DMS114 treated with DMSO at 0.1 percent for 48 hours (cell line): ENCODE data around the gene SETD4.
"Not testable (repeated sequence)": the region's sequence is repeated elsewhere in the genome, so short reads cannot be mapped to it uniquely, and the experiment has no call there.

Source experiments
- DNase-seq: peaks from one replicate; lab custom pipeline; 2025; ENCODE audit not compliant: unreplicated experiment; lab: John Stamatoyannopoulos, UW

Gene SETD4

DNA sequence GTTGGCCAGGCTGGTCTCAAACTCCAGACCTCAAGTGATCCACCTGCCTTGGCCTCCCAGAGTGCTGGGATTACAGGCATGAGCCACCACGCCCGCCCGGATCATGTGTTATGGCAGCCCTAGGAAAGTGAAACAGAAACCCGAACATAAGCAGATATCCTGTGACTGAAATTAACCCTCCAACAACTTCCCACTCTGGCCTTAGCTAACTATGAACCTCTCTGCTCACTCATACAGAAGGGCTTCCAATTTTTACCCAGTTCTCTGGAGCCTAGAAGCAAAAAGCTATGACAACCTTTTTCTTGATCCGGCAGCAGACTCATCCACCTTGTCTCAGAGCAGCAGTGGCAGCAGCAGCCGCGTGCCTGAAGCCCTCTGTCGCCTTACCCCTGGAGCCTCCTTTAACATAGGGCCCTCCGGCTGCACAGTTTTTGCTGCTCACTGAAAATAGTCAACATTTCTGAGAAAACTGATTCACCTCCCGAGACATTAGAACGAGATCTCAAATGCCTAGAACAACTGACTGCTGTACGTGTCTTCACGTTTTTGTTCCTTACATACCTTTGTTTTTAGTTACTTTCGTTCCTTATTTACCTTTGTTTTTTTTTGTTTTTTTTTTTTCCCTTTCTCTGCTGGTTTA, 18.8 kb upstream of the SETD4 start:
- no peak for DNase-seq

DNA sequence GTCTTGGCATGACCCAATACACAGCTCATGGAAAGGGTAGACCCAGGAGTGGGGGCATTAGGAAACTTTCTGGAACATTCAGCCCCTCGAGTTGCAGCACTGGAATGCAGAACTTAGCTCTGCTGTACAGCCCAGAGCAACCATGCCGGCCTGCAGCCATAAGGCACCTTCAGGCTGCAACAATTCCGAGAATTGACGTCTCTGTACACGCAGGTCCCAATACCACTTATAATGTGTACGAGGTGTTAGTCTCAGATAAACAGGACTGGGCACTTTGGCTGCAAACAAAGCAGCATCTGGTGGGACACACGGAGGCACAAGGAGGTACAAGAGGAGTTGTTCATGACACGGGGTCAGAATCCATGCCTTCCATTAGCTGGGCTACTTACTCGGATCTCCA, 17.4 kb upstream of the SETD4 start:
- DNase-seq: no peak

DNA sequence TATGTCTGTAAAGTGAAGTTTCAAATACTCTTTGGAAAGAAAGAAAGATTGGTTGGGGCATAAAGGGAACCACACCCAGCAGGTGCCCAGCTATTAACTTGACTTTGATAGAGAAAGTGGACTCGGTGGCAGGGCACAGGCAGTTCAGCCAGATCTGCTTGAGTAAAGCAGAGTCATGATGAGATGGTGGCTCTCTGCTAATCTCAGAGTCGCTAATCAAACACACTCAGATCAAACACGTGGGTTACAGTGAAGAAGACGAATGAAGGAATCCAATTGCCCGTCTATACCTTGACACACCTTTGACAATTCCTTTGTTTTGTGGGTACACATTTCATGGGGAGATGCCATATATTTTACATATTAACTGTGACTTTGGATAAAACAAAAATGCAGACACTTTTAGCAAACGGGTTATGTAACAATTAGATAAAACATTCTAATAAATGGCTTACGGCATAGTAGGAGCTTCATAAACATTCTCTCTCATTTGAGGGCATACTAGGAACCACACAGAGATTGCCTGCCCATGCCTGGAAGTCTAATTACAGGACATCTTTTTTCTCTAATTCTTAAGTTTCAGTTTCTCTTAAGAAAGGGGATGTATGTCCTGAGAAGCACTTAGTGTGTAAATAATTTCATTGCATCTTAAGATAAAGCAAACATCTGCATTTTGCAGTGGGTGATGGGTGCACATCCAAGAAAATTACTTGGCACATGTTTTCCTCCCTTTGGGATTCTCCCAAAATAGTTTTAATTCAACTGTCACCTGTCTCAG, 16.7 kb upstream of the SETD4 start:
- no peak for DNase-seq

DNA sequence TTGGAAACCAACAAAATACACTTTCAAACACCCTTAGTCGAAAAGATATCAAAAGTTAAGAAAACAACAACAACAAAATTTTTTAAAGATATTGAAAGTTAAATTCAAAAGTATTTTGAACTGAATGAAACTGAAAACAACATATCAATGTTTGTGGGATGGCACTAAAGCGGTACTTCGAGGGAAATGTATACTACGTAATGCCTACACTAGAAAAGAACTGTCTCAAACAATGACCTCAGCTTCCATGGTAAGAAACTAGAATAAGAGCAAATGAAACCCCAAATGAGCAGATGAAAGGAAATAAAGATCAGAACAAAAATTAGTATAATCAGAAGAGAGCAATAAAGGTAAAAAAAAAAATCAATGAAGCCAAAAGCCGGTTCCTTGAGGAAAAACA, 15.6 kb upstream of the SETD4 start:
- no peak for DNase-seq

DNA sequence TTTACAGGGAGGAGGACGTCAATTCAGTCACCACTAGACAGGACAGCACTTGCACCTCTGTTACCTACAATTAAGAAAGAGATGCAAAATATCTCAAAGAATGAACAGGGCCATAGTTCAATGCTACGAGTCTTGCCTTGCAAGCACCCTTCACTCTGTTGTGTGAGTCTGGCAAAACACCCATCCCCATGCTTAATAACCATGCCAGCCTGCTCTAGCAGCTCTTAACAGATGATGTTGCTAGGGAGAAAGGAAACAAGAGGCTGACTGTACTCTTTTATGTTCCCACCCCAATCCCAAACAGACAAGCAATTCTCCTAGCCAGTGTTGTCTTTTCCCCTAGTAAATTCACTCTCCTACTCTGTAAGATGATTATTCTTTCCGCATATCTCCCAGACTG, 14.8 kb upstream of the SETD4 start:
- no peak for DNase-seq

DNA sequence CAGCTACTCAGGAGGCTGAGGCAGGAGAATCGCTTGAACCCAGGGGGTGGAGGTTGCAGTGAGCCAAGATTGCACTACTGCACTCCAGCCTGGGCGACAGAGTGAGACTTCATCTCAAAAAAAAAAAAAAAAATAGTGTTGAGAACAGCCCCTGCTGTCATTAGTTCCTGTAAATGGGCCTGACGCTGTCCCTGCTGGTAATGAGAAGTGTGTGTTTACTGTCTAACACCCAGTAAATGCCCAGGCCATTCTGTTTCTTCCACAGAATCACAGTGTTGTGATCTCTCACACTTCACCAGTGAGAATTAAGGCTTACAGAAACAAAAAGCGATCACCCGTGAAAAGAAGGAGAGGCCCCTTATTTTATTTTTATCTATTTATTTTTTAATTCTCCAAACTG, 13.6 kb upstream of the SETD4 start:
- not testable (repeated sequence) for DNase-seq

DNA sequence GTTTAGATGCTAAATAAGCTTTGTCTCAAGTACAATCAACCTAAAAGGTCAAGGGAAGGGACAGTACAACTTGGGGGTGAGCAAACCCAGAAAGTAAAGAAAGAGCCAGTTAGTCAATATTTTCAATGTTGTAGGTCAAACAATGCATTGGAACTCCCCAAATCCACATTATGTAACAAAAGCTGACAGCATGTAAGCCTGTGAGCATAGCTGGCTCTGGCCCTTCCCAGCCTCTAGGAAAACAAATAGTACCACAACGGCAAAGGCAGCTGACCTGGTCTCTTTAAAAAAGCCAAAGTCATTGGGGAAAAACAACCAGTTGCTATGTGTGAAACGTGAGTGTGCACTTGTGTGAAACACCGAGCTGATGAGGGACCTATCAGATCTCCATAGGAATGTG, 12.9 kb upstream of the SETD4 start:
- DNase-seq: no peak

DNA sequence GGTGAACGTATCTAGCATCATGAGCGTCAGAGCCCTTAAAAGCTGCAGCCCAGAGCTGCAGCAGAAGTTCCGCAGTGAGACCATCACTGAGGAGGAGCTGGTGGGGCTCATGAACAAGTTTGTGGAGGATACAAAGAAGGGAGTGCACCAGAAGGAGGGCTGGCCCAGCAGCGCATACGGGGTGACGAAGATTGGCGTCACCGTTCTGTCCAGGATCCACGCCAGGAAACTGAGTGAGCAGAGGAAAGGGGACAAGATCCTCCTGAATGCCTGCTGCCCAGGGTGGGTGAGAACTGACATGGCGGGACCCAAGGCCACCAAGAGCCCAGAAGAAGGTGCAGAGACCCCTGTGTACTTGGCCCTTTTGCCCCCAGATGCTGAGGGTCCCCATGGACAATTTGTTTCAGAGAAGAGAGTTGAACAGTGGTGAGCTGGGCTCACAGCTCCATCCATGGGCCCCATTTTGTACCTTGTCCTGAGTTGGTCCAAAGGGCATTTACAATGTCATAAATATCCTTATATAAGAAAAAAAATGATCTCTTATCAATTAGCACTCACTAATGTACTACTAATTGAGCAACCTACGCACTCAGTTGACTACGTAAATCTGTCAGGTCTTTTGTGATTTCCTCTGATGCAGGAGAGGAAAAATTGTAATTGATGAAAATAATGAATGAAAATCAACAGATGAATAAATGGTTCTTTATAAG, 12.3 kb upstream of the SETD4 start:
- DNase-seq: no peak

DNA sequence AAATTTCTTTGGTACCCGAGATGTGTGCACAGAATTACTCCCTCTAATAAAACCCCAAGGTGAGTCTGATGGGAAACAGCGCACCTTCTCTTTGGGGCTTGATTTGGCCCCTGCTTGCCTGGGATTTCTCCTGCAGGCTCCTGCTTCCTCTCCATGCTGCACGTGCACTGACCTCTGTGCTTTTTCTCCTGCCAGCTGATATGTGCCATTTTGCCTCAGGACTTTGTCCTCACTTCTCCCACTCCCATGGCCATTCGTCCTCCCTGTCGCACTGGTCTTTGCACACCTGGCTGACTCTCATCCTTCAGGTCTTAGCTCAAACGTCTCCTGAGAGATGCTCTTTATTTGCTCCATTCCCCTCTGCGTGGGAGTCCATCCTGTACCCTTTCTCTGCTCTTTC, 10.7 kb upstream of the SETD4 start:
- no peak for DNase-seq

DNA sequence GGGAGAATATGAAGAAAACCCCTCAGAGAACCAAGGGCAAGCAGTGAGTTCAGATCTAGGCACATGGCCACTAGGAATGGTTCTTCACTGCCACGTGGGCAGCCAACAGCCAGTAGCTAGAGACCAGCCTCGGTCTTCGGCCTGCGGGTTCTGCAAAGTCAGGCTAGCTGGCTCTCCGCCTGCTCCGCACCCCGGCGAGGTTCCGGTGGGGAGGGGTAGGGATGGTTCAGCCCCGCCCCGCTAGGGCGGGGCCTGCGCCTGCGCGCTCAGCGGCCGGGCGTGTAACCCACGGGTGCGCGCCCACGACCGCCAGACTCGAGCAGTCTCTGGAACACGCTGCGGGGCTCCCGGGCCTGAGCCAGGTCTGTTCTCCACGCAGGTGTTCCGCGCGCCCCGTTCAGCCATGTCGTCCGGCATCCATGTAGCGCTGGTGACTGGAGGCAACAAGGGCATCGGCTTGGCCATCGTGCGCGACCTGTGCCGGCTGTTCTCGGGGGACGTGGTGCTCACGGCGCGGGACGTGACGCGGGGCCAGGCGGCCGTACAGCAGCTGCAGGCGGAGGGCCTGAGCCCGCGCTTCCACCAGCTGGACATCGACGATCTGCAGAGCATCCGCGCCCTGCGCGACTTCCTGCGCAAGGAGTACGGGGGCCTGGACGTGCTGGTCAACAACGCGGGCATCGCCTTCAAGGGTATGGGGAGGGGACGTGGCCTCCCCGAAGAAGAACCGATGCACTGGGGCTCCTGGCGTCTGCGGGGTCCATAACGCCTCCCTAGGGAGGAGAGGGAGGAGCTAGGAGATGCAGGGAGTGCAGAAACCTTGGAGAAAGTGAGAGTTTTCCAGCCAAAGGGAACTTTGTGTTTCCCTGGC, 9.6 kb upstream of the SETD4 start, which contains the start of gene CBR1:
Gene CBR1, plus strand, starts transcription at position 312 of the 871 bp plus-strand sequence. Its CDS starts 92 bp downstream, at position 404.
- DNase-seq: peak; percentile 67

DNA sequence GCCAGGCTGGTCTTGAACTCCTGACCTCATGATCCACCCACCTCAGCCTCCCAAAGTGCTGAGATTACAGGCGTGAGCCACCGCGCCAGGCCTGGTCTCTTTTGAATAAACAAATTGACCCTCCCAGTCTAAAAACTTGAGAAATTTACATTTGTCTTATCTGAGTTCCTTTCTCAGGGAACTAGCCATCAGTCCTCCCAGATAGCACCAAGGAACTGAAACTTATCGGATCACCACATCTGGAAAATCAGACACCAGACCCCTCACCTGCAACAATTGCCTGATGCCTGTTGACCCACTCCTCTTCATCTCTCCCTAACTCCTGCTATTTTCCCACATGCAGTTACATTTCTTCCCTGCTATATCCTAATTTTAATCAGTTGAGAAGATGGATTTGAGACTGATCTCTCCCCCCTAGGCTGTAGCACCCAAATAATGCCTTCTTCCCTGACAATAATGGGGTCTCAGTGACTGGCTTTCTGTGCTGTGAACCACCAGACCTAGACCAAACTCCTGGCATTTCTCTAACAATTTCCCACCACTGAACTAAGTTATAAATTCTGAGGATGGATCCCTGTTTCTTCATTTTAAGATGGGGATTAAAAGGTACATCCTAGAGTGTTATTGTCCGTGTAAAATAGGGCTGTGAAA, 8.5 kb upstream of the SETD4 start:
- no peak for DNase-seq

DNA sequence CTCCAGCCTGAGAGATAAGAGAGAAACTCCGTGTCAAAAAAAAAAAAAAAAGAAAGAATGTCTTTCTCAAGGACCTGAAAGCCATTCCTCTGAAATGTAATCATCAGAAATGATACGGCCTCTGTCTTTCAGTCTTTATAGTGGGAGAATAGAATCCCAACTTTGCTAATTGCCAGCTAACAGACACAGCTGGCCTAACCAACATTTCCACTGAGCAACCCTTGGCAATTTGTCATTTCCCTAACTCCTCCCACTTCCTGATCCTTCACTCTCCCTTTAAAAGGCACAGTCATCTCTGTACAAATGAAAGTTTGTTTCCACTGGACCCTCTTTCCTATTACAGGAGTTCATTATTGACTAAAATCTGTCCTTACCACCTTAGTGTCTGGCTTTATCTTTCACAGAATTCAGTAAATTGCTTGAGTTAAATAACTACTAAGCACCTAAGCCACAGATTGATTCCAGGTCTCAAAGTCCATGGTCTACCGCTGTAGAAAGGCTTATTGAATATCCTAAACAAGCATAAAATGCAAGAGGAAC, 5.2 kb upstream of the SETD4 start:
- no peak for DNase-seq

DNA sequence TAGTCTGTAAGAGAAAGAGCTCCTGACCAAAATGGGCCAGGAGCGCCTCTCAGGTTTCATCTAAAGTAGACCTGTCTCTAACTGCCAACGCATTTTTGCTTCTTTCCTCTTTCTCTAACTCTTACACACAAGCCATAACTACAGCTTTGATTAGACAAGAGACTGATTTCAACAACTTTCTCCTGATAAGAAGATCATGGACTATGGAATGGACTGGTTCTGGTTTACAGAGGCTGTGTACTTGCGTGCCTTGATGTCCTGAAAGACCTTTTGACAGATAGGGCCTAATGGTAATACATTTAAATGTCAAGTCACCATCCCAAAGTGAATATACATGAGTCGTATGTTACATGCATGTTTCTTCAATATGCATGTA, 3.7 kb upstream of the SETD4 start:
- DNase-seq: no peak

DNA sequence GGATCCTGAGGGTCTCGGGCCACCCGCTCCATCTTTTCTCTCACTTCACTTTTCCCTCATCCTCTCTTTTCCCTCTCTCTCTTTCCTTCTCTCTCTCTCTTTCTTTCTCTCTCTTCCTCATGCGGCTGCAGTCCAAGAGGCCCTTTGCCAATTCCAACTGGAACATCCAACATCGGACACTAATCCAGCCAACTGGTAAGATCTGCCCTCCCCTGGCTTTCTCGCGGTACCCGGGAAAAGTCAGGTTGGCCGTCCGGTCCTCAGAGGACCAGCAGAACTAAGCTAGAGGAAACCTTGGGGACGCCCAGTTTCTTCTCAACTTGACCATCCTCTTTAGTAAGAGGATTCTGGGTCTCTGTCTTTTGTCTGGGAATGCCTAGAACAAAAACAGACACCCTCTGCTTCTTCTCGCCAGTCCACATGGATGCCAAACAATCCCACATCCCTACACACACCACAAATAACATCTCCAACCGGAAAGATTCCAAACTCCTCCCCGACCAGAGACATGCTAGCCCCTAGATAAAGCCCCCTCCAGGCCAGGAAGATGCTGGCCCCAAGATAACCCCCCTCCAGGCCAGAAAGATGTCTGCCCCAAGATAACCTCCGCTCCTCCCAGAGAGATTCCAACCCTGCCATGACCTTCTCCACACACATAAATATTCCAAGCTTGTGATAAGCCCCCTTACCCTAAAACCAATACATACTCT, 3.2 kb upstream of the SETD4 start:
- DNase-seq: no peak

DNA sequence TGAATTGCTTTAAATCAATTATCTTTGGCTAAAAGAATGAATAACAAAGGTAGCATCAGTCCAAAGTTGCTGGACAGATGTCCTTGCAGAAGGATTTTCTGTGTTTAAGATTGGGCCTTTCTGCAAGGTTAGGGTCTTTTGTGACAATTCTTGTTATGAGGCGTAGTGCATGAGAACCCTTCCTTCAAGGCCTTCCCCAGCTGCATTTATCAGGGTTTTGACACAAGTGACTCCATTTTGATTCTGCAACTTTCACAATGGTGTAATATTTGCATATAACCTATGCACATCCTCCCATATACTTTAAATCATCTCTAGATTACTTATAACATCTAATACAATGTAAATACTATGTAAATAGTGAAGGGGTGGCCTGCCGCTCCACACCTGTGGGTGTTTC, 1.1 kb upstream of the SETD4 start:
- no peak for DNase-seq

DNA sequence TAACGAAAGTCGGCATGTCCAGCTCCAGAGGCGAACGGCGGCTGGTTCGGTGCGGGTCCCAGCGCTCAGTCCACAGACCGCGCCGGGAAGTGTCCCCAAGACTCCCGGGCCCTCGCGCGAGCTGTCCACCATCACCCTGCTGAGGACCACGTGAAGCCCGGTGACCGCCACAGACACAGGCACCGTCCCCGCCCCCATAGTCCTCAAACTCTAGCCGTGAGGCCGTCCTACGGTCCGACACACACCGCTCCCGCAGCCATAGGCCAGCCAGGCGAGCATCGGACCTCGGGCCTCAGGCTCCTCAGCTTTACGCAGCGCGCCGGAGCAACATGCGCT, 535 bp downstream of the SETD4 start:
- peak; percentile 29 for DNase-seq

DNA sequence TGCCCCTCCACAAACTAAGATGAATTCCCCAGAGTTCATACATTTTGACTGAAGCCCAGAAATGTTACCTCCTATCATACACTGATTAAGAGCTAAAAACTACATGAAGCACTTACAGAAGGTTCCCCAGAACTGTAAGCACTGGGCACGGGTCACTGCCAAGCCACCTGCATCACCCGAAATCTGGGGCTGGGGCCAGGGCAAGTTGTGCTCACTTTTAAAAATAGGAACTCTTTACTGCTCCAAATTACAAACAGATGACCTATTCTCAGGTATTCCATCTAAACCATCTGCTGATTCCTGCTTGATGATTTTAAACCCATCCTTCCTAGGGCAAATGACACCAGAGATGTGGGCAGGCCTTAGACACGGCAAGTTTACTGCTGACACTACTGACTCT, 4.8 kb downstream of the SETD4 start:
- DNase-seq: no peak

DNA sequence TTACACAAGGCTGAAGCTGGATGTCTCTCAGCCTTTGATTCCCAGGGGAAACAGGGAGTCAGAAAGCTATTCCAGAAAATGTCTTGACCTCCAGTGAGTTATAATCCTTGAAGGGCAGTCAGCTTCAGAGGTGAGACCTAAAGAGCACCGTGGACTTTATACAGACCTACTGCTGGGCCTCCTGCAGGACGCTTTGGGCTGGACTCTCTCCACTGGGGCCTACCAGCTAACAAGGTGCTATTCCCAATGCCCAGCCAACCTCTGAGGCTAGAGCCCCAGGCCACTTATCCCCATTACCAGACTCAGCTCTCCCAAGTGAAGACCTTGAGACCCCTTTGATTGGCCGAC, 6.6 kb downstream of the SETD4 start:
- no peak for DNase-seq

DNA sequence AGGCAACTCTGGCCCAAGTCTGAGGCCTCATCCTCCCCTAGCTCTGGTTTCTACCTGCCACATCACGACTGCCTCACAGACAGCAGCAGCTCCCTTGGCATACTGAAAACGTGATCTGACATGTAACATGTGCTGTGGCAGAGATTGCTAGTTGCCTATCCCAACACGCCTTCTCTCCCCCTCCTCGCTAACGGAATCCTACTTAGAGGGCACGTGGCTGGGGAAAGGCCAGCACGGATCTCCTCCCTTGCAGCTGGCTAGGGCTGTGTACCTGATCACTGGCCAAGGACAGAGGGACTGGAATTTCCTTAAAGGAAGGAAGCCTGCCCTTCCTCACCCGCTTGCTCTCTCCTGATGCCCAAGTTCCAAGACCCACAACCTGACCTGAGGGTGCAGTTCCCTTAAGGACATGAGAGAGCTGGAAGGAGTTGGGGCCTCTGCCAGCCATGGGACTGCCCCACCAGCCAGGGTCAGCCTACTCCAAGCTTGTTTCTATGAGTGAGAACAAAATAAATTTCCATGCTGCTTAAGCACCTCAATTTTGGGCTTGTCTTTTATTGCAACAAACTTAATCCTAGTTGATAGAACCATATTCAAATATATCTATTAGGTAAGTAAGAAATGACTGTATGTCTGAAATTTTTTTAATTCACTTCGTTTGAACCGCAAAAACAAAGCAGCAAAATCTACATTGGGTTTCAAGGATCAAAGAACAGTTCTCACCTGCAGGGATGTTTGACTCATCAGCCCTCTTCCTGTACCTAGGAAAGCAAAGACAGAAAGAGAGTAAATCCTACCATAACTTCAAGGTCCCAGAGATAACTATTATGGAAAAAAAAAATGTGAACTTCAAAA, 7.2 kb downstream of the SETD4 start:
- DNase-seq: no peak
